EL (cell line): ENCODE data around the gene CCDC27.
"Not testable (repeated sequence)": the region's sequence is repeated elsewhere in the genome, so short reads cannot be mapped to it uniquely, and the experiment has no call there.

ENCODE experiments used
- DNase-seq: peaks from one replicate; pipeline ENCODE4 v3.0.0-alpha.2; 2016

CCDC27 gene

DNA sequence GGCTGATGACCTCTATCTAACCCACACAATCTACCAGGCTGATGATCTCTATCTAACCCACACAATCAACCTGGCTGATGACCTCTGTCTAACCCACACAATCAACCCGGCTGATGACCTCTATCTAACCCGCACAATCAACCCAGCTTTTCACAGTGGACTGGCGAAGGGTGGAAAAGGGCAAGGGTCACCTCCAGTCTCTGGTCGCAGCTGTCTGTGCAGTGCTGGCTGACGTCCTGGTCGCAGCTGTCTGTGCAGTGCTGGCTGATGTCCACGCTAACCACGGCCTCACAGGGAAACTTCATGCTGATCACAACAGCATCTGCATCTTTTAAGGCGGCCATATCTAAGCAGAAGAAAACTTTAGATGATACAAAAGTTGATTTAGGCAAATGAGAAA, 12.2 kb upstream of the CCDC27 start:
- no peak for DNase-seq

DNA sequence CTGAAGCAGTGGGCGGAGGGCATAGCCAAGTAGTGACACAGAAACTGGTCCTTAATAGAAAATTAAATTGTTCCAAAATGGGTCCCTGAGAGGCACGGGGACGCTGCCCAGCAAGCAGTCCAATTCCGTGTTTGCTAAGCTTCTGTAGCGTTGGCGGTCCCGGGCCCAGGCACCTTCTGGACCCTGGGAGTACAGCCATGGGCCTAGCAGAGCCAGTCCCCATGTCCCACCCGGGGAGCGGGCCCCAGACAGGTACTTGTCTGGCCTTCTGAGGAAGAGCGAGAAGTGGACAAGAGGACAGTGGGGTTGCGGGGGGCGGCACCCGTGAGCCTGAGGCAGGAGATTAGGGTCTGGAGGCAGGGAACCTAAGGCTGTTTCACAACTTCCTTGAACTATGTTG, 11.5 kb upstream of the CCDC27 start:
- DNase-seq = no peak

DNA sequence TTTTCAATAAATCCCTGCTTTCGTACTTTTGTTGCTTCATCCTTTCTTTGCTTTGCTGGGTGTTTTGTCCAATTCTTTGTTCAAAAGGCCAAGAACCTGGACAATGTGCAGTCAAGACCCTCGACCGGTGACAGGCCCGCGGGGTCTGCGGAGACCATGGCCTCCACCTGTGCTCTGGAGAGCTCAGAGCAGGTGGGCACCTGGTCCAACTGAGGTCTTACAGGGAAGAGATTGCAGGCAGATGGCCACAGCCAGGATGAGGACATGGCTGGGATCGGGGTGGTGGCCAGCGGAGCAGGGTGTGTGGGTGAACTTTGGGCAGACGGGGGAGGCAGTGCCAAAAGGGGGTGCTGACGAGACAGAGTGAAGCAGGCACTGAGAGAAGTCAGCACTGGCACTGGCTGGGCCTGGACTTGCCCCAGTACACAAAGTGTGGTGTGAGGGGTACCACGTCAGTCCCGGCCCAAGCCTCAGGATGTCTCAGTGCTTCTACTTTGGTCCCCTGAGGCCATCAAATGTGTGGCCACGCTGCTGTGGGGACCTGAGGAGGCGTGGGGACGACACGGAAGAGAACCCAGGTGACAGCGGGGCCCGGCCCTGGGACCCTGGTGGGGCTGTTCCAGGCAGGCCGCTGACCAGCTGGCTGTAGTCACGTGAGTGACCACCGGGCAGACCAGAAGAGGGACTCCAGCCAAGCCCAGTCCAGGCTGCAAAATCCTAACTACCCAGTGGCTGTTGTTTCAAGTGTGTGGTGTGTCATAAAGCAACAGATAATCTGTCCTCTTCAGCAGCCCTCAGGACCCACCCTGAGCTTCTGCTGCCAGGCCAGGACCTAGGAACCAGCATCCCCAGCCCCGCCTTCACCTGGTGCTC, 10.4 kb upstream of the CCDC27 start:
- no peak for DNase-seq

DNA sequence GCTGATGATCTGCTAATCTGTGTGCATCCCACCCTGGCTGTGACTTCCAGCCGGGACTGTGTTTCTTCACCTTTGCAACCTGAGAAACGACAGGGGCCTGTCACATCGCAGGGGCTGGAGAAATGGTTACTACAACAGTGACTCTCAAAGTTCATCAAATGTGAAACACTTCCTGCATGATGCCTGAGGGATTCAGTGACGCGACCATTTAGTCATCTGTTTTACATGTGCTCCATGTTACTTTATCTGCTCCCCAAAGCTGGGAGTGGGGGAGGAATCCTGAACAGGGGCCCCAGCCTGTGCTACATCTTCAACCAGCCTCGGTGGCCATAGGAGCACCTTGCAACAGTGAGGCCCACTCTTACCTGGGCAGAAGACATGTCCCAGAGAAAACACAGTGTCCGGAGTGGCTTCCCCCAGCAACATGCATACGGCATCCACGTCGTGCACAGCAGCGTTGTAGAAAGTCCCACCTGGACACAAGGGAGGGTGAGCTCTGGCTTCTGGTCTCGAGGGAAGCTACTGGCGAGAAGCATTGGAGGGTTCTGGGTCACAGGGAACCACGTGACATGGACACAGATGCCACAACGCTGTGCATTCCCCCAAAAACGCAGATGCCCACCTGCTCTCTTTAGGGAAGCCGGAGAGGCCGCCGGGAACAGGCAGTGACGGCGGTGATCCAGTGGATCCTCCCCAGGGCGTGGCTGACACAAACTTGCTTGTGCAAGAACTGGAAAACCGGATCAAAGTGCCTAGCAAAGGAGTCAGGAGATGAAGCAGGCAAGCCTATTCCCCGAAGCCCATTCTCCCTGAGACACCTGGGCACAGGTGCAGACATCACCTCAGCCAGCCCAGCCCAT, 9.6 kb upstream of the CCDC27 start:
- peak; percentile 21 for DNase-seq

DNA sequence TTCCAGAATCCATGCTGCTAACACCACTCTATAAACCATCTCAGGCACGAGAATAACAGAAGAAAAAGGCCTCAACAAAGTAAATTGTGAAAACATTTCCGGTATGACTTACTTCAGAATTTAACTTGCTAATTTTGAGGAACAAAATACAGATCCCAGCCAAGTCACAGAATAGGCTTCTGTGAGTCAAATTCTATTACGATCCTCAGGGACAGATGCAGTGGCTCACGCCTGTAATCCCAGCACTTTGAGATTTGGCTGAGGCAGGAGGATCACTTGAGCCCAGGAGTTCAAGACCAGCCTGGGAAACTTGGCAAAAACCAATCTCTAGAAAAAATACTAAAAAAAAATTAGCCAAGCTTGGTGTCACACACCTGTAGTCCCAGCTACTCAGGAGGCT, 8.8 kb upstream of the CCDC27 start:
- no peak for DNase-seq

DNA sequence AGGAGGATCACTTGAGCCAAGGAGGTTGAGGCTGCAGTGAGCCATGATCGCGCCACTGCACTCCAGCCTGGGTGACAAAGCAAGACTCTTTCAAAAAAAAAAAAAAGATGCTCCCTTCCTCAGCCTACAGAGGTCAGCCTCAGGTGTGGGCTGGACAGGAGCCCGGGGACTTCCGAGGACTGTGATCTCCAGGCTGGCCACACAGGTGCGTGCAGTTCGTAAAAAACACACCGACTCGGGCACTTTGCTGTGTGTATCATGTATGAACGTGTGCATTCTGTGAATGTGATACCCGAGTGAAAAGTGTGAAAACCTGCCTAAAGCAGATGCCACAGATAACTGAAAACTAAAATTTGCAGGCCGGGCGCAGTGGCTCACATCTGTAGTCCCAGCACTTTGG, 8.4 kb upstream of the CCDC27 start:
- no peak for DNase-seq

DNA sequence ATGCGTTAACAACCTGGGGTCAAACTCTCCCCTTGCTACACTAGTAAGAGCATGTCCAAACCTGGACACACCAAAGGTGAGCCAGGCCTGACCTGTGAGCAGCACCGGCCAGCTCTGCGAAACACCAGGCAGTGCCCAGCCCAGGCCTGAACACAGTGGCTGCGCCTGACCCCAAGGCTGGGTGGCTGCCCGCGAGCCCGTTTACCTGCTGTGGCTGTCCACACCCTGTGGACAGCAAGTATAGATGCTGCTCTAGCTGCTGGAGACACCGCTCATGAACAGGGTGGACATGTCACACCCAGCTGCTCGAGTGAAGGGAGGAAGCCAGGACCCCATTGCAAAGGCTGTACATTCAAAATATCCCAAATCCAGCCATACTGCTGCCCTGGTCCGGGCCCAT, 7.6 kb upstream of the CCDC27 start:
- no peak for DNase-seq

DNA sequence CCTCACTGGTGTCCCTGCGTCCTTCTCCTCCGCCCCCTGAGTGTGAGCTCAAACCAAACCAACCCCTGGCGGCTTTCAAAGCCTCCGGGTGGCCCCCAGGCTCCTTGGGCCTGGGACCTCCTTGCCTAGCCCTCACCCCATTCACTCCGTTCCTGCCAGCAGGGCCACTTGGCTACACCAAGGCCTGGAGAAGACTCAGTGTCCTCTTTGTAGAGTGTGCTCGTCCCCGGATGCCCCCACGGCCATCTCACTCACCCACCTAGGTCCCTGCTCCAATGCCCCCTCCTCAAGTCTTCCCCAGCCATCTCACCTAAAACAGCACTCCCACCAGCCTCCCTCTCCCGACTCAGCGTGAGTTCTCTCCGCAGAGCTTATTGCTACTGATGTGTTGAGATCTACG, 7.2 kb upstream of the CCDC27 start:
- no peak for DNase-seq

DNA sequence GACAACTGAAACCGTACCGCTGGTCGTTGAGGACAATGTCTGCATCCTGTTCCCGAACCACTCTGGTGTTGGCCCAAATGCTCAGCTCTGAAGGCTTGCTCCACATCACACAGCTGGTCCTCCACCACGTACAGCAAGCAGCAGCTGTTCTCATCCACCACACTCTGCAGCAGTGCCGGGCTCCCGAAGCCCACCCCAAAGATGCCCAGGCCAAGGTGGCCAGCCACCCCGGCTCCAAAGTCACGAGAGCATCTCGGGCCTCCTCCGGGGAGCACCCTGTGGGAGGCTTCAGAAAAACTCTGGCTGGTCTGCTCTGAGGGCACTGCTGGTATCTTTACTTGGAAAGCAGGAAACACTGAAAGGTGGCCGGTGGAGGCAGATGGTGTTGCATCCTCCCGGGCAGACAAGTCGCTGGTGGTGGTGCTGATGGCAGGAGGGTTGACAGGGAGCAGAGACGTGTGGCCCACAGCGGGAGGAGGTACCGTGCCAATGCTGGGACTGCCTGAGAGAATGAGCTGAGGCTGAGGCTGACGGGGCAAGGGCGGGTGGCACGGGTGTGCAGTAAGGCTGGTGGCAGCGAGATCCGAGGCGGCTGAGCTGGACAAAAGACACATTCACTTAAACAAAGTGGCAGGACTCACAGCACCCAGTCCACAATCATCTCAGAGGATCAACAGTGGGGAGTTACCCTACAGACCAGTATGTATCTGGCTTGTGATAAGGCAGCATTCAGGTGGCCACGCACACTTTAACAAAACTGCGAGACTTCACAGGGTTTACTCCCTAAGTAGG, 6.5 kb upstream of the CCDC27 start:
- DNase-seq = no peak

DNA sequence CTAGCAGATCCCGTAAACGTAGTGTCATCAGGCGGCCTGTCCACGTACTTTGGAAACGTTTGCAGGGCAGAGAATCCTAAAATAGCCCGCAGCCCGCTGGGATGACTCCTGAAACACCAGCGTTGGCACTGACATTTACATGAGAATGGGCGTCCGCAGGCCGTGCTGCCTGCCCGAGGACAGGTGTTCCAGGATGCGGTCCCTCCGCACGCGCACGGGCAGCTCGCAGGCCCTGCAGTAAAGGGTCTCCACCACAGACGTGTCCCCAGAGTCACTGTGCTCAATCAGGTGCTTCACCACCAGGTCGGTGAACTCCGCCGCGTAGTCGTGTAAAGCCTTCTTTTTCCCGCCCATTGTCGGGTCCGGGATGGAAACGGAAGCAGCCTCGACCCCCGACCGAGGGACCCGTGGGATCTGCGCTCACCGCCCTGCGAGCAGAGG, 5.8 kb upstream of the CCDC27 start:
- no peak for DNase-seq

DNA sequence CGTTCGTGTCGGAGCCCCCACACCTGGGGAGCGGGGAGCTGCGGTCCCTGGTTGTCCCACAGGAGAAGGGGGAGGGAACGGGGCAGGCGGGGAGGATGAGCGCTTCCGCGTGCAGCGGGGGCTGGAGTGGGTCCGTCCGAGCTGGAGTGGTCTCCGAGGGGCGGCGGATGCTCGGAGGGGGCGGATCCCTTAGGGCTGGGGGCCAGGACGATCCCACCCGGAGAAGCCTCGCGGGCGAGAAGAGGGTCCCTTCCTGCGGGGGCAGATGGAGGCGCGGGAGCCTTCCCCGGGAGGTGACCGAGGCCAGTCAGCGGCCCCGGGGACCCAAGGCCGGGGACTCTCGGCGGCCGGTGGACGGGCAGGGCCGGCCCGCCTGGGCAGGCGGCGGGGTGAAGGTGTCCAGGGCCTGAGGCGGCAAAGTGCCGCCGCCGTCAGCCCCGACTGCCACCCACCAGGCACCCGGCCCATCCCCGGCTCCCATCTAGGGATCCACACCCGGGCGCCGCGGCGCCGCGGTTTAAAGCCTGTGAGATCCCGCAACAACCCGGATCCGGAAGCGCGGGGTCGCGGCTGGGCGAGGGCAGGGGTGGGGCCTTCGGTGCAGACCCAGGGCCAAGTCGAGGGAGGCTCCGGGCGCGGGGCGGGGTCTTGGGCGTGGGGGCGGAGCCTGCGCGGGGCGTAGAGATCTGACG, 5.3 kb upstream of the CCDC27 start:
- DNase-seq = peak; percentile 73

DNA sequence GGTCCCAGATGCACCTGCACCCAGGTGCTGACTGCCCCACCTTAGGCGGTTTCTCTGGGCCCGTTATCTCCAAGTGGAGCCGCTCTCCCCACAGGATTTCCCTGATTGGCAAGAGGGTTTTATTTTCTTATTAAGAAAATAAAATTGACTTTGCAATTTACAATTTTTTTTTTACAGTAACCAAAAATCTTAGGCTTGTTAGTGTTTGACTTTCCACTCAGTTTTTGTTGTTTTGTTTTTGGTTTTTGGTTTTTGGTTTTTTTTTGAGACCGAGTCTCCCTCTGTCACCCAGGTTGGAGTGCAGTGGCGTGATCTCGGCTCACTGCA, 4.8 kb upstream of the CCDC27 start:
- no peak for DNase-seq

DNA sequence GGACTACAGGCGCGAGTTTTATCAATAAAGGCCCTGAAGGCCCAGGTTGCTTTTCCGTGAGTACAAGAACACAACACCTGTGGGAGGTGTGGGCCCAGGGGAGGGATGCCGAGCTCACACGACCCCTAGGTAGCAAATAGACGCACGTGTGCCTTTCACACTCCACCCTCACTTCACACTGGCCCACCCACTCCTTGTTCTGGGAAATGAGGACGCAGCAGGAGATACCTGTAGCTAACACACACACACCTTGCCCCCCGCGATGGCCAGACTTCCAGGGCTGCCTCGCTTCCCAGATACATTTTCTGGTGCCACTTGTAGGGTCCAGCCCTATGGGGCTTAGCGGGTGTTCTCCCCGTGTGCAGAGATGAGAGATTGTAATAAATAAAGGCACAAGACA, 4.3 kb upstream of the CCDC27 start:
- DNase-seq = no peak

DNA sequence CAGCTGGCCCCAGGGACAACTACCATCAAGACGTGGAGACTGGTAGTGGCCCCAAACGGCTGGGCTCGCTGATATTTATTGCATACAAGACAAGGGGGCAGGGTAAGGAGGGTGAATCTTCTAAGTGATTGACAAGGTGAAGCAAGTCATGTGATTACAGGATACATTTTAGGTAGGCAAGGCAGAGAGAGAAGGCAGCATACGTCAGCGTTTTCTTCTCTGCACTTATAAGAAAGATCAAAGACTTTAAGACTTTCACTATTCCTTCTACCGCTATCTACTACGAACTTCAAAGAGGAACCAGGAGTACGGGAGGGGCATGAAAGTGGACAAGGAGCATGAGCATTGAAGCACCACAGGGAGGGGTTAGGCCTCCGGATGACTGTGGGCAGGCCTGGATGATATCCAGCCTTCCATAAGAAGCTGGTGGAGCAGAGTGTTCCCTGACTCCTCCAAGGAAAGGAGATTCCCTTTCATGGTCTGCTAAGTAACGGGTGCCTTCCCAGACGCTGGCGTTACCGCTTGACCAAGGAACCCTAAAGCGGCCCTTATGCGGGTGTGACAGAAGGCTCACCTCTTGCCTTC, 3.8 kb upstream of the CCDC27 start:
- not testable (repeated sequence) for DNase-seq

DNA sequence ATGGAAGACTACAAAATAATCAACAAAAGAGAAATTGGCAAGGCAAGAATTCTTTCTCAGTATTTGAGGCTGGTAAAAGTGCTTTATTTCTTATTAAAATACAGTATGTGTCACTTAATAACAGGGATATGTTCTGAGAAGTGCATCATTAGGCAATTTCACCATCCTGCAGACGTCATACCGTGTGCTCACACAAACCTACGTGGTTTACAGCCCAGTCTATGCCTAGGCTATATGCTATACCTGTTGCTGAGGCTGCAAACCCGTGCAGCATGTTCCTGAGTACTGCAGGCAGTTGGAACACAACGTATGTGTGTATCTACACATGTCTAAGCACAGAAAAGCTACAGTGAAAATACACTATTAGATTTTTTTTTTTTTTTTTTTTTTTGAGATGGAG, 2.7 kb upstream of the CCDC27 start:
- DNase-seq = no peak

DNA sequence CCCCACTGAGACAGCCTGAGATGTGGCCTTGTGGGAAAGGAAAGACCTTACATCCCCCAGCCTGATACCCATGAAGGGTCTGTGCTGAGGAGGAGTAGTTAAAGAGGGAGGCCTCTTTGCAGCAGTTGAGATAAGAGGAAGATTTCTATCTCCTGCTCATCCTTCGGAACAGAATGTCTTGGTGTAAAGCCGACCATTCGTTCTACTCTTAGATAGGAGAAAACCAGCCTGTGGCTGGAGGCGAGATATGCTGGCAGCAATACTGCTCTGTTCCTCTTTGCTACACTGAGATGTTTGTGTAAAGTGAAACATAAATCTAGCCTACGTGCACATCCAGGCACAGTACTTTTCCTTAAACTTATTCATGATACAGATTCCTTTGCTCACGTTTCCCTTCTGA, 1.5 kb upstream of the CCDC27 start:
- DNase-seq = no peak

DNA sequence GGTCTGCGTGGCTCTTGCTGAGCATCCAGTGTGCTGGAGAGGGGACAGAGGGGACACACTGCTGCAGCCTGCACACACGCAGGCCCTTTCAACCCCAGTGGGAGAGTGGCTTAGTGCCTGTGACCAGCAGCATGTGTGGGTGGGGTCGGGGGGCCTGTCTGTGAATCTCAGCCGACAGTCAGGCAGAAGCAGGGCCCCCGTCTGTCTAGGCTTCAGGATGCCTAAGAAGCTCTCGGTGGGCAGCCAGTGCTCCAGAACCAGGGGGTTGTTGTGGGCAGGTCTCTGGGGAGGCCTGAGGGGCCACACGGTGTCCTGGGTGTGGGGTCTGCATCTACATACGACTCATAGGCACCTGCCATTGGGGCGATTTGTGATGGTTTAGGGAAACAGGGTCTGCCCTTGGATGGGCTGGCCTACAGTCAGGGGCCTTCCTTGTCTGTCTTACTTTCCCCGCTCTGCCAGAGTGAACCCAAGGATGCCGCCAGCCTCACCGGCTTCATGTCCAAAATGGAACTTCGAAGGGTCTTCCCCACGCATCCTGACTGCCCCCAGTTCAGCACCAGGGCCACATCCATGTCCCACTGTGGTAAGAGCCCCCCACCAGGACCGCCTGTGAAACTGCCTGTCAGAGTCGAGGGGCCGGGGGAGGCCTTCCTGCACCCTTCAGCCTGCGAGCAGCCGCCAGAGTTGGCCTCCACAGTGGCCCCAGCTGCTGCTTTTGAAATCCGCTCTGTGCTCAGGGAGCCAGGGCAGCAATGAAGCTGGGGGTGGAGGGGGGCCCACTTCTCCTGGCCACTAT, 1.6 kb downstream of the CCDC27 start:
- DNase-seq = no peak

DNA sequence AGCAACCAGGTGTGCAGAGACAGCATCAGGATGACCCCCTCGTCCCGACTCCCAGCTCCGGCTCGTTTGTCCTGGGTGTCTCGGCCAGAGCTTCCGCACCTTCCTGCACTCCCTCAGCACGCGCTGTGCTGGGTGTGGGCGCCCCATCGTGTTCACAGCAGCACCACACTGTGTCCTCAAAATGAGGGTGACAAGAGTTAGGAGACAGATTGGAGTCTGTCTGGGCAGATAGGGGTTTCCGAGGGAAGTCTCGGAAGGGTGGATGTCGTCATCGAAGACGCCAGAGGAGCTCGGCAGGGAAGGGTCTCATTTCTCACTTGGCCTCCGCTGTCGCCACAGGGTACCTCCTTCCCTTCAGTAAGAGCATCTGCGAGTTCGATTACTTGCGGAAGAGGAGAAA, 4.1 kb downstream of the CCDC27 start:
- no peak for DNase-seq

DNA sequence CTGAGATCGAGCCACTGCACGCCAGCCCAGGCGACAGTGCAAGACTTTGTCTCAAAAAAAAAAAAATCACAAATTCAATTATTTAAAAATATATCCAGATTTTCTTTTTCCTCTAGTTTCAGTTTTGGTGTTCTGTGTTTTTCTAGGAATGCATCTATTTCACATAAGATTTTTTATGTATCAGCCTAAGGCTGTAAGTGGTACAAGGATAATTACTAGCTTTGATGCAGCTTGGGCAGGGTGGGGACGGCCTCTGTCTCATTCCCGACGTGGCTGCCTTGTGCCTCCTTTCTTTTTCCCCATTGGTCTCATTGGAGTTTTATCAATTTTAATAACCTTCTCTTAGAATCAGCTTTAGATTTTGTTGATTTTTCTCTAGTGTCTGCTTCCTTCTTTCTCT, 6.9 kb downstream of the CCDC27 start:
- no peak for DNase-seq

DNA sequence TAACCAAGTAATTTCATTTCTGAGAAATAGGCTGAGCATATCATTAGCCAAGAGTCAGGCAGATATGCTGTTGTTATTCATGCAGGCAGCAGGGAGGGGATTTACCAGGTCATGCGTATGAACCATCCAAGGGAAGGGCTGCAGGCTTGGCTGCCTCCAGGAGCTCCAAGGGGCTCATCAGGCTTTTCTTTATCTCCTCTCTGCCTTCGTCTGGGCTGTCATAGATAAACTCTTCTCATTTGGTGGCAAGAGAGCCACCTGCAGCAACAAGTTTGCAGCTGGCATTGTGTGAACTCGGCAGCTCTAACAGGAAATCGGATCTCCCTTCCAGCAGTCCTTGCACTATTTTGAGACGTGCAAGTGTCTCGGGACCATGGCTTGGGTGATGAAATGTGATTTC, 7.5 kb downstream of the CCDC27 start:
- DNase-seq = no peak

DNA sequence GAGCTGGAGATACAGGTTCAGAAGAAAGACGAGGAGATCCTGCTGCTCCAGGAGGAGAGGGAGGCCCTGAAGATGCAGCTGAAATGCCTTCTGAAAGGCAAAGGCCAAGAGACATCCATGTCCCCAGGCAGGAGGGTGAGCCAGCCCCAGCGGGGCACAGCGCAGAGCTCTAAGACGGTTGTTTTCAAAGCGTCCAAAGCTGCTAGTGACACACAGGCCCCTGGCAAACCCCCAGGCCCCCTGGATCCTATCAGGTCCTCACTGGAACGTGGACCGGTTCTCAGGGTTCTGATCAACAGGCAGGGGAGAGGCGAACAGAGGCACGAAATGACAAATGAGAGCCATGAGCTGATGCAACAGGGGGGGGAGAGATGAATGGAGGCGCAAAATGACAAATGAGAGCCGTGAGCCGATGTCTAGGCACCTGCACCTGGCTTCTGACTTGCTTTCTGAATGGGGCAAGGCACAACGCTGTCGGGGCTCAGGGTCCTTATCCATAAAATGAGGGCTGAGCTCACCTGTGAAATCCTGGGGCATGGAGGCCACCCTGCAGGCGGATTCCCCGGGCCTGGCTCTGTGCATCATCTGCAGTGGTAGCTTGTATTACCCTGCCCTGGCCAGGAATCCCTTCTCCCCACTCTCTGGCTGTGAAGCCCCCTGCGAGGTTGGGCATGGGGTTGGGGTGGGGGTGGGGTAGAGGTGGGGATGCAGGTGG, 9.2 kb downstream of the CCDC27 start:
- no peak for DNase-seq
